ENCODE data around the gene AKAP7. TPM values are rescaled to one million over a fixed set of nuclear protein-coding genes. Genes with fewer than 3 reads are reported as not detected.
"Not testable (repeated sequence)": the region's sequence is repeated elsewhere in the genome, so short reads cannot be mapped to it uniquely, and the experiment has no call there.

Gene AKAP7
- total and polyA plus RNA-seq, 7 experiments from 2014 or later: 6.5 to 21.1 (median 16.8) TPM

DNA sequence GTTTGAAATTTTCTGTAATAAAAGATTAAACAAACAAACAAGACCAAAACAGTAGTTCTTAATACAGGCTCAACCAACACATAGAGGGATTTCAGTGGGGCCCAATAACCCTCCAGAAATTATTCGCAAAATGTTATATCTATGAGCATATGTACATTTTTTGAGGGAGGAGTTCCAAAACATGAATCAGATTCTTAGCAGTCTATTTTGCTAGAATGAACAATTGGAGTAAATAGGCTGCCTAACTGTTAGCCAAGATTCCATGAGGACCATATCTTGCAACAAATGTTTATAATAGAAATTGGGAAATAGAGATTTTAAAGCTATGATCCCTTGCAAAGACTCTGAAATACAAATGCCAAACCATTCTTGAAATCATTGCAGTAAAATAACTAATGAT, 186.3 kb downstream of the AKAP7 start:
- H3K27me3 ChIP-seq (ENCODE audit: control insufficient read depth in 2 of 2, insufficient read depth in 2 of 2, low read length in 2 of 2): no peaks in the 10 kb centered on the region
- no peak for ATAC-seq
- no peak for DNase-seq
- ChIA-PET POLR2A (interaction anchor here (0.6 kb wide), 1 partner anchor 159 kb away, joined by 3 read pairs; no protein-coding TSS in a partner anchor), CTCF (no interaction called here)
- Mint-ChIP-seq H3K27ac (peak overlapping the region in 1 of 9 donors; percentile 26), H3K9me3 (peaks cover 0 to 9% (median 4%) of the 10 kb centered on the region in 11 donors), H3K36me3 (peaks cover 5 to 41% (median 19%) of the 10 kb centered on the region in 5 donors), H3K4me3 (no peak overlapping the region), H3K27me3 (no peaks in the 10 kb centered on the region), H3K4me1 (peaks cover 0 to 9% (median 4%) of the 10 kb centered on the region in 7 donors)
- H3K4me1 ChIP-seq (ENCODE audit: control insufficient read depth in 2 of 2, insufficient read depth in 2 of 2, low read length in 2 of 2): no peaks in the 10 kb centered on the region
- intact Hi-C loops (cut with micrococcal nuclease): no loop called here
- H3K9me3 ChIP-seq (ENCODE audit: control insufficient read depth in 2 of 3, low read length in 3 of 3): no peaks in the 10 kb centered on the region
- H3K4me3 ChIP-seq (ENCODE audit: low read length): no peak overlapping the region
- no peak overlapping the region for H3K27ac ChIP-seq (ENCODE audit: low read depth, low read length)
- H3K36me3 ChIP-seq (ENCODE audit: control insufficient read depth in 2 of 3, insufficient read depth in 3 of 3, low read length in 3 of 3): no peaks in the 10 kb centered on the region

DNA sequence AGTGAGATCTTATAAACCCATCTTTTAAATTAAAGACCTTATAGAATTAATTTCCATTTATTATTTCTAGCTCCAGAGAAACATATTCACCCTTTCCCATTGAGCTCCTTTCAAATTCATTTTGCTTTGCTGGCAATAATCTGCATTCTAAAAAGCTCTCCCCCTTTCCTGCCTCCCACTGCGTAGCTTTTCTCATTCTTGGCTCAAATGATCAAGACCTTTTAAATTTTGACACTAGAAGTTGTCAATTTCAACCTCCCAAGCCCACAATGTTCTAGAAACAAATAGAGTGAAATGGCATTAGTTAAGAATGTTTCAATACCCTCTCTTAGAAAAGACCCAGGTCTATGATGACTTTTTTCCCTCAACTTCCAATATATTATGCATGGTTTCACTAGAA, 186.9 kb downstream of the AKAP7 start:
- no peaks in the 10 kb centered on the region for H3K4me1 ChIP-seq (ENCODE audit: control insufficient read depth in 2 of 2, insufficient read depth in 2 of 2, low read length in 2 of 2)
- no peak overlapping the region for H3K4me3 ChIP-seq (ENCODE audit: low read length)
- peak overlapping the region in 1 of 9 donors; percentile 1 for H3K27ac Mint-ChIP-seq
- no peaks in the 10 kb centered on the region for H3K27me3 Mint-ChIP-seq
- POLR2A ChIA-PET: interaction anchor here (0.5 to 0.7 kb wide), 2 partner anchors 93 to 209 kb away, joined by 3 to 4 read pairs; no protein-coding TSS in a partner anchor
- H3K36me3 ChIP-seq (ENCODE audit: control insufficient read depth in 2 of 3, insufficient read depth in 3 of 3, low read length in 3 of 3): no peaks in the 10 kb centered on the region
- peaks cover 0 to 8% (median 1%) of the 10 kb centered on the region in 11 donors for H3K9me3 Mint-ChIP-seq
- H3K27ac ChIP-seq (ENCODE audit: low read depth, low read length): no peak overlapping the region
- DNase-seq (no peak), ATAC-seq (no peak)
- CTCF ChIA-PET: interaction anchor here (0.6 kb wide), 1 partner anchor 20 kb away, joined by 3 read pairs; no protein-coding TSS in a partner anchor
- intact Hi-C loops (cut with micrococcal nuclease): no loop called here
- H3K4me3 Mint-ChIP-seq: no peak overlapping the region
- H3K27me3 ChIP-seq (ENCODE audit: control insufficient read depth in 2 of 2, insufficient read depth in 2 of 2, low read length in 2 of 2): no peaks in the 10 kb centered on the region
- peaks cover under 1 to 35% (median 14%) of the 10 kb centered on the region in 5 donors for H3K36me3 Mint-ChIP-seq
- no peaks in the 10 kb centered on the region for H3K9me3 ChIP-seq (ENCODE audit: control insufficient read depth in 2 of 3, low read length in 3 of 3)
- H3K4me1 Mint-ChIP-seq: peaks cover 0 to 9% (median 4%) of the 10 kb centered on the region in 7 donors

DNA sequence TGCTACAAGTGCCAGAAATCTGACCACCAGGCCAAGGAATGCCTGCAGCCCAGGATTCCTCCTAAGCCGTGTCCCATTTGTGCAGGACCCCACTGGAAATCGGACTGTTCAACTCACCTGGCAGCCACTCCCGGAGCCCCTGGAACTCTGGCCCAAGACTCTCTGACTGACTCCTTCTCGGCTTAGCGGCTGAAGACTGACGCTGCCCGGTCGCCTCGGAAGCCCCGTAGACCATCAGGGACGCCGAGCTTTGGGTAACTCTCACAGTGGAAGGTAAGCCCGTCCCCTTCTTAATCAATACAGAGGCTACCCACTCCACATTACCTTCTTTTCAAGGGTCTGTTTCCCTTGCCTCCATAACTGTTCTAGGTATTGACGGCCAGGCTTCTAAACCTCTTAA, 190.4 kb downstream of the AKAP7 start:
- H3K4me3 Mint-ChIP-seq; H3K9me3 ChIP-seq (ENCODE audit: control insufficient read depth in 2 of 3, low read length in 3 of 3); ATAC-seq; H3K27ac ChIP-seq (ENCODE audit: low read depth, low read length); H3K9me3 Mint-ChIP-seq; H3K4me1 ChIP-seq (ENCODE audit: control insufficient read depth in 2 of 2, insufficient read depth in 2 of 2, low read length in 2 of 2); H3K36me3 ChIP-seq (ENCODE audit: control insufficient read depth in 2 of 3, insufficient read depth in 3 of 3, low read length in 3 of 3); H3K27ac Mint-ChIP-seq; CTCF ChIA-PET; DNase-seq; H3K4me3 ChIP-seq (ENCODE audit: low read length); H3K27me3 ChIP-seq (ENCODE audit: control insufficient read depth in 2 of 2, insufficient read depth in 2 of 2, low read length in 2 of 2); H3K27me3 Mint-ChIP-seq; POLR2A ChIA-PET; intact Hi-C loops (cut with micrococcal nuclease): not testable (repeated sequence)
- Mint-ChIP-seq H3K4me1 (peaks cover 0 to 12% (median 3%) of the 10 kb centered on the region in 7 donors), H3K36me3 (peaks cover 0 to 18% (median 0%) of the 10 kb centered on the region in 5 donors)

DNA sequence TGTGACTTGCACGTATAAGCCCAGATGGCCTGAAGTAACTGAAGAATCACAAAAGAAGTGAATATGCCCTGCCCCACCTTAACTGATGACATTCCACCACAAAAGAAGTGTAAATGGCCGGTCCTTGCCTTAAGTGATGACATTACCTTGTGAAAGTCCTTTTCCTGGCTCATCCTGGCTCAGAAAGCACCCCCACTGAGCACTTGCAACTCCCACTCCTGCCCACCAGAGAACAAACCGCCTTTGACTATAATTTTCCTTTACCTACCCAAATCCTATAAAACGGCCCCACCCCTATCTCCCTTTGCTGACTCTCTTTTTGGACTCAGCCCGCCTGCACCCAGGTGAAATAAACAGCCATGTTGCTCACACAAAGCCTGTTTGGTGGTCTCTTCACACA, 193.5 kb downstream of the AKAP7 start:
- H3K4me3 ChIP-seq (ENCODE audit: low read length); H3K4me1 ChIP-seq (ENCODE audit: control insufficient read depth in 2 of 2, insufficient read depth in 2 of 2, low read length in 2 of 2); intact Hi-C loops (cut with micrococcal nuclease); DNase-seq; H3K4me3 Mint-ChIP-seq; H3K4me1 Mint-ChIP-seq; ATAC-seq; H3K27me3 Mint-ChIP-seq; H3K9me3 Mint-ChIP-seq; H3K27ac ChIP-seq (ENCODE audit: low read depth, low read length); H3K9me3 ChIP-seq (ENCODE audit: control insufficient read depth in 2 of 3, low read length in 3 of 3); POLR2A ChIA-PET; CTCF ChIA-PET; H3K27ac Mint-ChIP-seq; H3K36me3 ChIP-seq (ENCODE audit: control insufficient read depth in 2 of 3, insufficient read depth in 3 of 3, low read length in 3 of 3); H3K27me3 ChIP-seq (ENCODE audit: control insufficient read depth in 2 of 2, insufficient read depth in 2 of 2, low read length in 2 of 2): not testable (repeated sequence)
- peaks cover 0 to 16% (median 0%) of the 10 kb centered on the region in 5 donors for H3K36me3 Mint-ChIP-seq

DNA sequence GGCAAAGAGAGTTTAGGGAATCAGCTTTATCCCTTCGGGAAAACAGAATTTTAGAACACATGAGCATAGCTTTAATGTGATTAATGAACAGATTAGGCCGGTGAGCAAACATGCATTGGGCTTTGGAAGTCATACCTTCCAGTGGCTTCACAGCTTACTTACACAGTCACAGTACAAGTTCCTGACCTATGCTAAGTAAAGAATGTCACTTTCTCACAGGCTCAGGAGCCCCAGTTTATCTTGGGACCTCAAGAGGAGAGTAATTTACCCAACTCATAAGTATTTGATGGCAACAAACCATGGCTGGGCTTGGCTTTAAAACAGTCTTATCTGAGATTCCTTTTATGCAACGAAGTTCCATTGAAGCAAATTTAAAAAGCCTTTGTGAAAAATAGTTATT, 195.9 kb downstream of the AKAP7 start:
- Mint-ChIP-seq H3K36me3 (peaks cover 0 to 15% (median 0%) of the 10 kb centered on the region in 5 donors), H3K27ac (no peak overlapping the region), H3K27me3 (no peaks in the 10 kb centered on the region), H3K4me3 (no peak overlapping the region), H3K4me1 (peaks cover 0 to 4% (median 0%) of the 10 kb centered on the region in 7 donors), H3K9me3 (no peaks in the 10 kb centered on the region)
- H3K36me3 ChIP-seq (ENCODE audit: control insufficient read depth in 2 of 3, insufficient read depth in 3 of 3, low read length in 3 of 3): no peaks in the 10 kb centered on the region
- no peak overlapping the region for H3K27ac ChIP-seq (ENCODE audit: low read depth, low read length)
- H3K9me3 ChIP-seq (ENCODE audit: control insufficient read depth in 2 of 3, low read length in 3 of 3): no peaks in the 10 kb centered on the region
- CTCF ChIA-PET: no interaction called here
- POLR2A ChIA-PET: no interaction called here
- no peak overlapping the region for H3K4me3 ChIP-seq (ENCODE audit: low read length)
- H3K4me1 ChIP-seq (ENCODE audit: control insufficient read depth in 2 of 2, insufficient read depth in 2 of 2, low read length in 2 of 2): no peaks in the 10 kb centered on the region
- intact Hi-C loops (cut with micrococcal nuclease): no loop called here
- no peaks in the 10 kb centered on the region for H3K27me3 ChIP-seq (ENCODE audit: control insufficient read depth in 2 of 2, insufficient read depth in 2 of 2, low read length in 2 of 2)
- ATAC-seq: no peak
- DNase-seq: no peak

DNA sequence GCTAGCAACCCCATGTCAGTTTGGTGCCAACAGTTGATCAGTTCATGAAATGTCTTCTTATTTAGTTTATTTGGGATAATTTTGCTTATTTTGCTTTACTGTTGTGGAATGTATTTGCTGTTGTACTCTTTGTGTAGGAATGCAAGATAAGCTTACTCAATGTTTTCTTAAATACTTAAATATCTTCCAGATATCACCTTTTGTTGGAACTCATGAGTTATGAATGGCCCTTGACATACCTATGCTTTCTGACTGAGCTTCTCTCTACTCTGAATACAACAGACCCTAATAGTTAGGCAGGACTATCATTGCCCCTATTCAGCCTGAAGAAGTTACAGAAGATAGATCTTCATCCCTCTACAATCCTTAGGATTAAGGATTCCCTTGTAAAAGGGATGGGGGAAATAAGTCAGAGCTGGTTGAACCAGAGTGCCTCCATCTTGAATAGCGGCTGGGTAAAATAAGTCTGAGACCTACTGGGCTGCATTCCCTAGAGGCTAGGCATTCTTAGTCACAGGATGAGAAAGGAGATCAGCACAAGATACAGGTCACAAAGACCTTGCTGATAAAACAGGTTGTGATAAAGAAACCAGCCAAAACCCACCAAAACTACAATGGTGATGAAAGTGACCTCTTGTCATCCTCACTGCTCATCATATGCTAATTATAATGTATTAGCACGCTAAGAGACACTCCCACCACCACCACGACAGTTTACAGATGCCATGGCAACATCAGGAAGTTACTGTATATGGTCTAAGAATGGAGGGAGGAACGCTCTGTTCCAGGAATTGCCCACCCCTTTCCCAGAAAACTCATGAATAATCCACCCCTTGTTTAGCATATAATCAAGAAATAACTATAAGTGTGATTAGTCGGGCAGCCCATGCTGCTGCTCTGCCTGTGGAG, 196.9 kb downstream of the AKAP7 start:
- no peak overlapping the region for H3K27ac ChIP-seq (ENCODE audit: low read depth, low read length)
- Mint-ChIP-seq H3K4me1 (peaks cover 0 to 5% (median 0%) of the 10 kb centered on the region in 7 donors), H3K27me3 (no peaks in the 10 kb centered on the region), H3K4me3 (no peak overlapping the region), H3K27ac (no peak overlapping the region), H3K9me3 (no peaks in the 10 kb centered on the region), H3K36me3 (peaks cover 0 to 15% (median 0%) of the 10 kb centered on the region in 5 donors)
- ATAC-seq: peak; percentile 74
- no peaks in the 10 kb centered on the region for H3K4me1 ChIP-seq (ENCODE audit: control insufficient read depth in 2 of 2, insufficient read depth in 2 of 2, low read length in 2 of 2)
- CTCF ChIA-PET: no interaction called here
- intact Hi-C loops (cut with micrococcal nuclease): no loop called here
- no peaks in the 10 kb centered on the region for H3K9me3 ChIP-seq (ENCODE audit: control insufficient read depth in 2 of 3, low read length in 3 of 3)
- POLR2A ChIA-PET: no interaction called here
- no peaks in the 10 kb centered on the region for H3K27me3 ChIP-seq (ENCODE audit: control insufficient read depth in 2 of 2, insufficient read depth in 2 of 2, low read length in 2 of 2)
- H3K4me3 ChIP-seq (ENCODE audit: low read length): no peak overlapping the region
- no peaks in the 10 kb centered on the region for H3K36me3 ChIP-seq (ENCODE audit: control insufficient read depth in 2 of 3, insufficient read depth in 3 of 3, low read length in 3 of 3)
- DNase-seq: no peak
